Measurements from ENCODE around the gene SBF2.
"Not testable (repeated sequence)": the region's sequence is repeated elsewhere in the genome, so short reads cannot be mapped to it uniquely, and the experiment has no call there.

The SBF2 gene

DNA sequence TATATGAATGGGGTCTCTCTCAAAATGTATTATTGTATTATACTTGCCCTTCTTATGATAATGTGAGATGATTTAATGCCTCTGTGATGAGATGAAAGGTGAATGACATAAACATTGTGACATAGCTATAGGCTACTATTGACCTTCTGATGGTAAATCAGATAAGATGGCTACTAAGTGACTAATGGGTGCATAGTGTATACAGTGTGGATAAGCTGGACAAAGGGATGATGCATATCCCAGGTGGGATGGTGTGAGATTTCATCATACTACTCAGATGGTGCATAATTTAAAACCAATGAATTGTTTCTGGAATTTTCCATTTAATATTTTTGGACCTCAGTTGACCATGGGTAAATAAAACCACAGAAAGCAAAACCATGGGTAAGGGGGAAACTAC is 243.5 kb downstream of the SBF2 start:
- TF ChIP-seq ZNF274 (IDR thresholded peaks at IDR 0.05; ENCODE audit: low read depth, low read length) = no peak
- no peak overlapping the region for H3K4me3 ChIP-seq (ENCODE audit: low read length)

- TF ChIP-seq ZNF274 (IDR thresholded peaks at IDR 0.05; ENCODE audit: low read depth, low read length) = no peak
- H3K4me3 ChIP-seq (ENCODE audit: low read length) = no peak overlapping the region
Observed at GRCh38 chr11:10049756-10050155, 244.3 kb downstream of the SBF2 start.

DNA sequence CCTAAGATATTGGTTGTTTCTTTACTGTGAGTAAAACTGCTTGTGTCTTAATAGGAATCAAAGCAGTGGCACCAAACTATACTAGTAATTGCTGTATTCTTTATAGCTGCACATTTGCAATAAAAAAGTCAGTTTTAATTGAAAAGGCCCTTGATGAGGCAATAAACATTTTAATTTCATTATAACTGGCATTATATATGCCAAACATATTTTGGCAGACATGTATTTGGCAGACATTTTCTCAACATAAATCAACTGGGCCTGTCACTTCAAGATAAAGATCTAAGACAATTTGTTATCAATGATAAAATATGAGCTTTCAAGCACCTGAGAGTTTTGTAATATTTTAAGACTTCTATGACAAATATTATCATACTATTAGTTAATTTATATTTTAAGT is 245.7 kb downstream of the SBF2 start:
- TF ChIP-seq ZNF274 (IDR thresholded peaks at IDR 0.05; ENCODE audit: low read depth, low read length) = no peak
- no peak overlapping the region for H3K4me3 ChIP-seq (ENCODE audit: low read length)

- TF ChIP-seq ZNF274 (IDR thresholded peaks at IDR 0.05; ENCODE audit: low read depth, low read length) = no peak
- no peak overlapping the region for H3K4me3 ChIP-seq (ENCODE audit: low read length)
Observed at GRCh38 chr11:10044618-10045017, 249.4 kb downstream of the SBF2 start.

GRCh38 chr11:10042699-10043098 is 251.3 kb downstream of the SBF2 start:
- no peak for TF ChIP-seq ZNF274 (IDR thresholded peaks at IDR 0.05; ENCODE audit: low read depth, low read length)
- no peak overlapping the region for H3K4me3 ChIP-seq (ENCODE audit: low read length)

DNA sequence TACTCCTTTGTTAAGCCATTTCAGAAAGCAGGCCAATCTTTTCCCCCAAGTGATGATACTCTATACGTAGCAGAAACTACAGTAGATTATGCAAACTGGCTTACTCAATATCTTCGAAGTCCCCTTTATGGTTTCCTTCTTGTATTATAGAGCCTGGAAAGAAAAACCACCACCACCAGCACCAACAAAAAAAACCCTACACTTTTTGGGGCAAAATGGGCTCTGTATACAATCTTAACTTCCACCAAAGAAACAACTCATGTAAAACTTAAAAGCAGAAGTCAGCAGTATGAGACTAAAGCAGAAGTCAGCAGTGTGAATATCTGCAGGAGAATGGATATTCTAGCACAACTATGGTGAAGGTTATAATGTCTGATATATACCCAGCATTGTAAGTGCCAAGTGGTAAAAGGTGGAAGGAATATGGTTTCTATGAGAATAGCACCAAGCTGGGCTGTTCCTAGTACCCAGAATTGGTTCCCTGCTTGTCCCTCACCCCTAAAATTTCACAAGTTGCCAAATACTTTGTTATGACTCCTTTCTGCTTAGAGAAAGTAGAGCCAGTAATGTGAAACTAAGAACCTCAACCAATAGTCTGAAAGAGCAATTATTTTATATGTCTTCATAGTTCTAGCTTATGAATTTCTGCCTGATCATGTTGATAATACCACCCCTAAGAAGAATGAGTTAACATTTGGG is 252.1 kb downstream of the SBF2 start:
- no peak for TF ChIP-seq ZNF274 (IDR thresholded peaks at IDR 0.05; ENCODE audit: low read depth, low read length)
- H3K4me3 ChIP-seq (ENCODE audit: low read length) = no peak overlapping the region

GRCh38 chr11:10041332-10041731 is 252.7 kb downstream of the SBF2 start:
- H3K4me3 ChIP-seq (ENCODE audit: low read length) = no peak overlapping the region
- no peak for TF ChIP-seq ZNF274 (IDR thresholded peaks at IDR 0.05; ENCODE audit: low read depth, low read length)

- no peak overlapping the region for H3K4me3 ChIP-seq (ENCODE audit: low read length)
- no peak for TF ChIP-seq ZNF274 (IDR thresholded peaks at IDR 0.05; ENCODE audit: low read depth, low read length)
Observed at GRCh38 chr11:10038521-10039302, 255.3 kb downstream of the SBF2 start.

GRCh38 chr11:10035932-10036331 is 258.1 kb downstream of the SBF2 start:
- not testable (repeated sequence) for H3K4me3 ChIP-seq (ENCODE audit: low read length)

DNA sequence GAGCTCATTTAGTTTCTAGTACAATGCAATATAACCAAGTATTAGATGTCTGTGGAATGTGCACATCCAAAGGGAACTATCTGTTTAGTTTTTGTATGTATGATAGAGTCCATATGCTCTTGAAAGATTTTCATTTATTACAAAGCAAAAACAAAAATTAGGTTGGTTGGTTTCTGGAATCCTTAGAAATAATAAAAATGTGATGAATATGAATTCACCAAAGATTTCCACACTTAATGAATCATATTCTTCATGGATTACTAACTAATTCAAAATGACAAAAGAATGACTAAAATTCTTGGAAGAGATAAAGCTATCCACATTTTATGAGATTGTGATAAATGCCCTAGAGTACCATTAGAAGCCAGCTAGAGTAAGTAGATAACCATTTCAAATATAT is 261.1 kb downstream of the SBF2 start:
- H3K4me3 ChIP-seq (ENCODE audit: low read length) = no peak overlapping the region
- TF ChIP-seq ZNF274 (IDR thresholded peaks at IDR 0.05; ENCODE audit: low read depth, low read length) = no peak

GRCh38 chr11:10030122-10030490 is 263.9 kb downstream of the SBF2 start:
- H3K4me3 ChIP-seq (ENCODE audit: low read length) = no peak overlapping the region
- no peak for TF ChIP-seq ZNF274 (IDR thresholded peaks at IDR 0.05; ENCODE audit: low read depth, low read length)

GRCh38 chr11:10029386-10030121 is 264.5 kb downstream of the SBF2 start:
- TF ChIP-seq ZNF274 (IDR thresholded peaks at IDR 0.05; ENCODE audit: low read depth, low read length) = no peak
- H3K4me3 ChIP-seq (ENCODE audit: low read length) = no peak overlapping the region

DNA sequence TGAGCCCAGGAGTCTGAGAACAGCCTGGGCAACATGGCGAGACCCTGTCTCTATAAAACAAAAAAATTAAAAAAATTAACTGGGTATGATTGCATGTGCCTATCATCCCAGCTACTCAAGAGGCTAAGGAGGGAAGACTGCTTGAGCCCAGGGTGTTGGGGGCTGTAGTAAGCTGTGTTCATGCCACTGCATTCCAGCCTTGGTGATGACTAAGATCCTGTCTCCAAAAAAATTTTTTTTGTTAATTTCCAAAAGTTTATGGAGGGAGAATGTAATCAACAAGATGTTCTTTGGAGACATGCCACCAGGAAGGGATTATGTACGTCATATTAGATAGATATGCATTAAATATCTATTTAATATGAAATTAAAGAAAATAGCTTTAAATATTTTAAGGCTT is 267.5 kb downstream of the SBF2 start:
- TF ChIP-seq ZNF274 (IDR thresholded peaks at IDR 0.05; ENCODE audit: low read depth, low read length) = no peak
- no peak overlapping the region for H3K4me3 ChIP-seq (ENCODE audit: low read length)

GRCh38 chr11:10023212-10023611 is 270.8 kb downstream of the SBF2 start:
- H3K4me3 ChIP-seq (ENCODE audit: low read length) = no peak overlapping the region
- no peak for TF ChIP-seq ZNF274 (IDR thresholded peaks at IDR 0.05; ENCODE audit: low read depth, low read length)

GRCh38 chr11:10022764-10023163 is 271.3 kb downstream of the SBF2 start:
- TF ChIP-seq ZNF274 (IDR thresholded peaks at IDR 0.05; ENCODE audit: low read depth, low read length) = no peak
- no peak overlapping the region for H3K4me3 ChIP-seq (ENCODE audit: low read length)
